Spleen (tissue), 7 donors: ENCODE data around the gene N4BP3.

Experiments
- POLR2A ChIP-seq, 3 donors: fragments of 450-650 bp; IDR thresholded peaks; one replicate each; pipeline ENCODE4 v1.5.1; 2017; ENCODE audit warnings: antibody characterized with exemption in 3 of 3, mild to moderate bottlenecking in 1 of 3
- TF ChIP-seq, protein P1 (sequence below), 11 experiments: fragments of 200-600 bp in 7 of 11; fragments of 450-650 bp in 4 of 11; sonication (generic) in 4 of 11; IDR thresholded peaks in 8 of 11; conservative IDR thresholded peaks in 3 of 11; 1 replicate in 7 of 11; 2 replicates in 4 of 11; pipeline versions ENCODE4 v1.4.0 to v1.8.0; 2016 to 2021; ENCODE audit warnings: antibody characterized with exemption in 11 of 11, inconsistent platforms in 4 of 11, mild to moderate bottlenecking in 1 of 11
- donor health status: DM: no; HTN: no; CAD: no; lungs with moderate emphysema.
- donor health status: DM: no; HTN: no; CAD: no.
- donor health status: DM: no; HTN: no; CAD: no.

DNA sequence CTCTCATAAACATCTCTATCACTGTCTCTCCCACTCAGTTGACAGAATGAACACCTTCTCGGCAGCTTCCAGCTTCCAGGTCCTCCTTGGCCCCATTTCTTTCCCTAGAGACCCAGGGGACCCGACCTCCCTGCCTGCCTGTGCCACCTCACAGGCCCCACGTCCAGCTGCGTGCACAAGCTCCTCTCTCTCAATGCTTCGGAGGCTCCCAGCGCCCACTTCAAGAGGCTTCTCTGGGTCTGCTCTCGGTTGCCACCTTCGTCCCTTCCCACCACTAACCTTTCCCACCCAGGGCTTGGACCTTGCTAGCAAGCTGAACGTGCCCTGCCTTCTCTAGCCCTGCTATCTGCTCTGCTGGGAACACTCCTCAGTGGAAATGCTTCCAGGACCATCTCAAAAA lies 2.8 kb upstream of the N4BP3 start:
- TF ChIP-seq, protein P1, sequence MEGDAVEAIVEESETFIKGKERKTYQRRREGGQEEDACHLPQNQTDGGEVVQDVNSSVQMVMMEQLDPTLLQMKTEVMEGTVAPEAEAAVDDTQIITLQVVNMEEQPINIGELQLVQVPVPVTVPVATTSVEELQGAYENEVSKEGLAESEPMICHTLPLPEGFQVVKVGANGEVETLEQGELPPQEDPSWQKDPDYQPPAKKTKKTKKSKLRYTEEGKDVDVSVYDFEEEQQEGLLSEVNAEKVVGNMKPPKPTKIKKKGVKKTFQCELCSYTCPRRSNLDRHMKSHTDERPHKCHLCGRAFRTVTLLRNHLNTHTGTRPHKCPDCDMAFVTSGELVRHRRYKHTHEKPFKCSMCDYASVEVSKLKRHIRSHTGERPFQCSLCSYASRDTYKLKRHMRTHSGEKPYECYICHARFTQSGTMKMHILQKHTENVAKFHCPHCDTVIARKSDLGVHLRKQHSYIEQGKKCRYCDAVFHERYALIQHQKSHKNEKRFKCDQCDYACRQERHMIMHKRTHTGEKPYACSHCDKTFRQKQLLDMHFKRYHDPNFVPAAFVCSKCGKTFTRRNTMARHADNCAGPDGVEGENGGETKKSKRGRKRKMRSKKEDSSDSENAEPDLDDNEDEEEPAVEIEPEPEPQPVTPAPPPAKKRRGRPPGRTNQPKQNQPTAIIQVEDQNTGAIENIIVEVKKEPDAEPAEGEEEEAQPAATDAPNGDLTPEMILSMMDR (IDR thresholded peaks at IDR 0.05 in 8 of 11, conservative IDR thresholded peaks at IDR 0.05 in 3 of 11), result no peak
- no peak for TF ChIP-seq POLR2A (IDR thresholded peaks at IDR 0.05)
